ENCODE data around the gene GON4L.

GON4L gene

DNA sequence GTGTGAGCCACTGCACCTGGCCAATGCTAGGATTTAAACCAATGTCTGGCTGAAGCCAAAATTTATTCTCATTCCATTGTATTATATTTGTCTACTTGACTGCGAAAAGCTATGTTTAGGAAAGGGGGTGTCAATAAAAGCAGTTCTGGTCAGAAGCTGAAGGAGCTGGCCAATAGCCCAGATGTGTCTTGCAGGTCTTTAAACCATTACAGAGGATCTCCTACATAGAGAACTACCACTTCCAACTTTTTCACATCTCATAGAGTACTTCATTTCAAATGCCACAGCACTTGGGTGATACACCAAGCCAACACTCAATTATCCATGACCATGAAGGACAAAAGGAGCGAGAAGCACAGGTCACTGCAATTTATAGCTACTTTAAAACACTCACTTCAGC, 4.9 kb upstream of the GON4L start:
- H3K4me3 ChIP-seq (IDR thresholded peaks at IDR 0.05; ENCODE audit: insufficient read depth, low read depth, low read length): no peak overlapping the region
- H3K9ac ChIP-seq: no peak overlapping the region
- no peaks in the 10 kb centered on the region for H3K27me3 ChIP-seq (ENCODE audit: insufficient read depth, low read depth)
- no peak overlapping the region for H2AFZ ChIP-seq (ENCODE audit: low read depth)
- H4K20me1 ChIP-seq (ENCODE audit: insufficient read depth): no peaks in the 10 kb centered on the region
- no peaks in the 10 kb centered on the region for H3K36me3 ChIP-seq (ENCODE audit: insufficient read depth)
- H3K4me1 ChIP-seq (ENCODE audit: low read depth, poor library complexity, severe bottlenecking): peaks cover 30% of the 10 kb centered on the region
- H3K4me2 ChIP-seq: no peak overlapping the region
- TF ChIP-seq, protein P1, sequence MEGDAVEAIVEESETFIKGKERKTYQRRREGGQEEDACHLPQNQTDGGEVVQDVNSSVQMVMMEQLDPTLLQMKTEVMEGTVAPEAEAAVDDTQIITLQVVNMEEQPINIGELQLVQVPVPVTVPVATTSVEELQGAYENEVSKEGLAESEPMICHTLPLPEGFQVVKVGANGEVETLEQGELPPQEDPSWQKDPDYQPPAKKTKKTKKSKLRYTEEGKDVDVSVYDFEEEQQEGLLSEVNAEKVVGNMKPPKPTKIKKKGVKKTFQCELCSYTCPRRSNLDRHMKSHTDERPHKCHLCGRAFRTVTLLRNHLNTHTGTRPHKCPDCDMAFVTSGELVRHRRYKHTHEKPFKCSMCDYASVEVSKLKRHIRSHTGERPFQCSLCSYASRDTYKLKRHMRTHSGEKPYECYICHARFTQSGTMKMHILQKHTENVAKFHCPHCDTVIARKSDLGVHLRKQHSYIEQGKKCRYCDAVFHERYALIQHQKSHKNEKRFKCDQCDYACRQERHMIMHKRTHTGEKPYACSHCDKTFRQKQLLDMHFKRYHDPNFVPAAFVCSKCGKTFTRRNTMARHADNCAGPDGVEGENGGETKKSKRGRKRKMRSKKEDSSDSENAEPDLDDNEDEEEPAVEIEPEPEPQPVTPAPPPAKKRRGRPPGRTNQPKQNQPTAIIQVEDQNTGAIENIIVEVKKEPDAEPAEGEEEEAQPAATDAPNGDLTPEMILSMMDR (conservative IDR thresholded peaks at IDR 0.05; ENCODE audit: low read depth, low read length): no peak
- peaks cover 1% of the 10 kb centered on the region for H3K79me2 ChIP-seq (ENCODE audit: insufficient read depth, low read depth)
- H3K27ac ChIP-seq: no peak overlapping the region

DNA sequence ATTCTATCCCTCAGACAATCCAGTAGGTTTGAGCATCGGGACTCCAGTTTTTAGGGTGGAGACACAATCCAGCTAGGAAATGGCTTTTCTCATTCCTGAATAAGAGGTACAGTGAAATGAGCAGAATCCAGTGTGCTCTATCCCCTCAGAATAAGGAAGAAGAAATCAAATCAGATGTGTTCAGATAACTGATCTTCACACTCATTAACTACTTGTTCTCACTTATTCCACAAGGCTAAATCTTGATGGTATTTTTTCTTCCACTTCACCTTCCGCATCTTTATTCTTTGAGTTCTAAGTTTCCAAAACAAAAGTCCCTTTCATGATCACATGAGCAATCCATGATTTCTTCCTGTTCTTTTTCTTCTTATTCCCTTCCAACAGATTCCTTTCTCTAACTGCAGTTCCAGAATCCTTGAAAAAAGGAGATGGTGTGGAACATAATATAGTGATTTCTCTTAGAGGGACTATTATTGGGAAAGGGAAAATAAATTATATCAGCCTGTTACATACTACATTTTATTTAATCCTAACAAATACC, 4.0 kb upstream of the GON4L start:
- peak overlapping the region; percentile 57 for H3K4me2 ChIP-seq

DNA sequence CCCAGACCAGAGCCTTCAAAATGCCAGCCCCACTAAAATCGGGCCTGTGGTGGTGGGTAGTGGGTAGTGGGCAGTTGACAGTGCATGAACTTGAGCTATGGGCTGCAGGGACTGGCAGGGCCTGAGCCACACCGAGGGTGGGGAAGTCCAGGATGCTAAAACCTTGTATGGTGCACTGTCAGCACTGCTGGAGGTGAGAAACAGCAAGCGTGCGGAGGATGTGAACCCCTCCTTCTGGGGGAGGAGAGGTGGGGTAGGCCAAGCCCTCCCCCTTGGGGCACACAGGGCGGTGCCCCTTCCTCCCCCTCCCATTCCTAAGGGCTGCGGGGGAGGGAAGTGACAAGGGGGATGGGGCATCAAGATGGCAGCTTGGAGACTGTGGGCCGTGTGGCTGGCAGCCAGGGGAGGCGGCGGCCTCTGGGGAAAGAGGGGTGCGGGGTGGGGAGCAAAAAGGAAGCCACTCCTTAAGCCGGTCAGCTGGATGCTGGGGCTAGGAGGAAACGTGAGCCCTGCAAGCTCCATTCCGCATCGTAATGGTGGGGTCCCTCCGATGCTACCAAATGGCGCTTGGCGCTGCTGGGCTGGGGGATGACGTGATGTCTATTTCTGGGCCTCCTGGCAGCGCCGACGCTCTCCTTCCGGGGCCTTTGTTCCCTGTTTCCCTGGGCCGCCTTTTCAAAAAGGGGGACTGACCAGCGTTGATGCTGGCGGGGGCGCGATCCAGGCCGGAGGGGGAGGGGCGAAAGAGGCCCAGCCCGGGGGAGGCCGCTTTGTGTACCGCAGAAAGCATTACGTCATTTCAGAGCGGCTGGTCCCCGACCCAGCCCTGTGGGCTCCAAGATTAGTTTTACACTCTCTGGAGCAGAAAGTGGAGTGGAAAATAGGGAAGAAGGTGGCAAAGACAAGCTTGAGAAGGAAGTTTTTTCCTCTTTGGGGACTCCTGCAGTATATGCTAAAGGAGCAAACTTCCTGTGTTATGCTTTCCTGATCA, 3.2 kb upstream of the GON4L start:
- peak overlapping the region; percentile 93 for H3K4me3 ChIP-seq (IDR thresholded peaks at IDR 0.05; ENCODE audit: insufficient read depth, low read depth, low read length)

More for the DNA sequence above, 4.0 kb upstream of the GON4L start:
- H3K79me2 ChIP-seq (ENCODE audit: insufficient read depth, low read depth): peaks cover 10% of the 10 kb centered on the region
- H3K27ac ChIP-seq: peak overlapping the region; percentile 67
- H4K20me1 ChIP-seq (ENCODE audit: insufficient read depth): no peaks in the 10 kb centered on the region
- TF ChIP-seq, protein P1 (conservative IDR thresholded peaks at IDR 0.05; ENCODE audit: low read depth, low read length): no peak
- H3K36me3 ChIP-seq (ENCODE audit: insufficient read depth): no peaks in the 10 kb centered on the region
- H3K27me3 ChIP-seq (ENCODE audit: insufficient read depth, low read depth): no peaks in the 10 kb centered on the region
- H3K4me3 ChIP-seq (IDR thresholded peaks at IDR 0.05; ENCODE audit: insufficient read depth, low read depth, low read length): peak overlapping the region; percentile 93
- H3K9ac ChIP-seq: peak overlapping the region; percentile 64
- peak overlapping the region; percentile 57 for H2AFZ ChIP-seq (ENCODE audit: low read depth)
- peaks cover 35% of the 10 kb centered on the region for H3K4me1 ChIP-seq (ENCODE audit: low read depth, poor library complexity, severe bottlenecking)

DNA sequence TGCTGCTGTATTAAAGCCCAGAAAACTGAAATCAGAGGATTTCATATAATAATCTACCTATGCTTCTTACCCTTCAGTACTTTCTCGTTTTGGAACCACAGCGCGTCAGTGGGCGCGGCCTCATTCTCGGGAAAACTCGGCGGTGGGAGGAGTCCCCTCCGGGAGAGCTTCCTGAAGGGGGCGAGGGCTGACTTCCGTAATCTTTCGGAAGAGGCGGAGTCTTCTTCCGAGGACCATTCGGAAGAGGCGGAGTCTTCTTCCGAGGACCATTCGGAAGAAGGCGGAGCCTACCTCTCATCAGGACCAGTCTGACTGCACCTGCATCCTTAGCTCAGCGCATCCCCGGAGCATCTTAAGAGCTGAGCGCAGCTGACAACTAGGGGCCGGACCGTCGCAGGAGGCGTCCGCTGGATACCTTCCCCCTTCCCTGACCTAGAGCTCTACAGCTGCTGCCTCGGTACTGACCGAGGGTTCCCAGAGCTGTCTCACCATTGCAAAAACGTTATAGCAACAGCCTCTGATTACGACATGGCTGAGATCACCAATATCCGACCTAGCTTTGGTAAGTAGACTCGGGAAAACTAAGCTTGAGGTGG, 2.3 kb upstream of the GON4L start, which contains the start of gene SYT11:
TSS of gene SYT11 (plus strand) at position 334 of the 596 bp plus-strand sequence. CDS start at position 529, 195 bp downstream.
- Histone ChIP-seq H3K27ac (peak within 1 kb of the TSS; percentile 81), H3K4me1 (ENCODE audit: low read depth, poor library complexity, severe bottlenecking) (peaks cover 43% of the 10 kb centered on the region), H4K20me1 (ENCODE audit: insufficient read depth) (no peaks in the 10 kb centered on the region), H3K27me3 (ENCODE audit: insufficient read depth, low read depth) (no peaks in the 10 kb centered on the region), H3K4me3 (IDR thresholded peaks at IDR 0.05; ENCODE audit: insufficient read depth, low read depth, low read length) (peak within 1 kb of the TSS; percentile 98), H3K36me3 (ENCODE audit: insufficient read depth) (peaks cover 7% of the 10 kb centered on the region; the same call in 1 of the 2 replicates), H3K79me2 (ENCODE audit: insufficient read depth, low read depth) (peaks cover 27% of the 10 kb centered on the region), H2AFZ (ENCODE audit: low read depth) (peak within 1 kb of the TSS; percentile 75), H3K9ac (peak within 1 kb of the TSS; percentile 64), H3K4me2 (peak within 1 kb of the TSS; percentile 98)
- TF ChIP-seq, protein P1 (conservative IDR thresholded peaks at IDR 0.05; ENCODE audit: low read depth, low read length): no peak

More for the DNA sequence above, 3.2 kb upstream of the GON4L start:
- Histone ChIP-seq H3K4me1 (ENCODE audit: low read depth, poor library complexity, severe bottlenecking) (peaks cover 43% of the 10 kb centered on the region), H3K27ac (peak overlapping the region; percentile 67), H4K20me1 (ENCODE audit: insufficient read depth) (no peaks in the 10 kb centered on the region), H3K27me3 (ENCODE audit: insufficient read depth, low read depth) (no peaks in the 10 kb centered on the region), H3K36me3 (ENCODE audit: insufficient read depth) (no peaks in the 10 kb centered on the region; the same call in 1 of the 2 replicates), H3K9ac (peak overlapping the region; percentile 64), H3K79me2 (ENCODE audit: insufficient read depth, low read depth) (peaks cover 18% of the 10 kb centered on the region), H2AFZ (ENCODE audit: low read depth) (peak overlapping the region; percentile 57), H3K4me2 (peak overlapping the region; percentile 57)
- TF ChIP-seq, protein P1 (conservative IDR thresholded peaks at IDR 0.05; ENCODE audit: low read depth, low read length): no peak
